GM23338 (cell line): ENCODE data around the gene IDE. TPM values are rescaled to one million over a fixed set of nuclear protein-coding genes. Genes with fewer than 3 reads are reported as not detected.

Experiments
- ATAC-seq: fragments of 200-7000 bp; cut with Tn5 transposase; 3 replicates; pipeline ENCODE4 v1.9.1; 2020
- DNase-seq: peaks from one replicate; pipeline ENCODE4 v3.0.0-alpha.2; 2015; ENCODE audit warnings: low spot score
- H2AFZ ChIP-seq: fragments of 200-600 bp; sonication (generic); 2 replicates; pipeline ENCODE4 v1.8.0; 2016; ENCODE audit warnings: antibody characterized with exemption, mild to moderate bottlenecking, moderate library complexity
- H3F3A ChIP-seq: fragments of 200-600 bp; sonication (generic); replicated peaks from 2 replicates; pipeline ENCODE4 v1.8.0; 2017; ENCODE audit warnings: antibody characterized with exemption, mixed run types, low read depth
- H3K27ac ChIP-seq: fragments of 200-600 bp; sonication (generic); 2 replicates; pipeline ENCODE4 v1.6.1; 2016; ENCODE audit warnings: low read depth
- H3K27me3 ChIP-seq: fragments of 200-600 bp; sonication (generic); 2 replicates; pipeline ENCODE4 v1.8.0; 2016; ENCODE audit warnings: mild to moderate bottlenecking, mixed run types, moderate library complexity; ENCODE audit not compliant: insufficient read depth
- H3K36me3 ChIP-seq: fragments of 200-600 bp; sonication (generic); 2 replicates; pipeline ENCODE4 v1.8.0; 2016; ENCODE audit warnings: mild to moderate bottlenecking; ENCODE audit not compliant: insufficient read depth
- H3K4me1 ChIP-seq: fragments of 200-600 bp; sonication (generic); 2 replicates; pipeline ENCODE4 v1.8.0; 2016; ENCODE audit warnings: mild to moderate bottlenecking, moderate library complexity; ENCODE audit not compliant: insufficient read depth
- H3K4me2 ChIP-seq: fragments of 200-600 bp; sonication (generic); 2 replicates; pipeline ENCODE4 v1.7.1; 2017; ENCODE audit warnings: mixed run types
- H3K4me3 ChIP-seq: fragments of 200-600 bp; sonication (generic); 2 replicates; pipeline ENCODE4 v1.6.1; 2016; ENCODE audit warnings: mixed run types
- H3K79me2 ChIP-seq: fragments of 200-600 bp; sonication (generic); replicated peaks from 2 replicates; pipeline ENCODE4 v1.8.0; 2017; ENCODE audit warnings: mild to moderate bottlenecking; ENCODE audit not compliant: insufficient read depth
- H3K9me2 ChIP-seq: fragments of 200-600 bp; sonication (generic); 2 replicates; pipeline ENCODE4 v1.8.0; 2017; ENCODE audit not compliant: insufficient read depth
- H4K20me1 ChIP-seq: fragments of 200-600 bp; sonication (generic); replicated peaks from 2 replicates; pipeline ENCODE4 v1.8.0; 2017; ENCODE audit warnings: mild to moderate bottlenecking; ENCODE audit not compliant: insufficient read depth
- H3K27ac Mint-ChIP-seq: 2 replicates; pipeline ENCODE4 v1.8.0; 2020; ENCODE audit warnings: inconsistent platforms, mild to moderate bottlenecking, moderate library complexity, mixed read lengths
- H3K27me3 Mint-ChIP-seq: 3 replicates; pipeline ENCODE4 v1.8.0; 2022; ENCODE audit warnings: low read depth, mild to moderate bottlenecking, moderate library complexity, mixed read lengths, inconsistent platforms; ENCODE audit not compliant: insufficient read depth, poor library complexity
- H3K36me3 Mint-ChIP-seq: 3 replicates; pipeline ENCODE4 v1.8.0; 2021; ENCODE audit warnings: low read depth, mild to moderate bottlenecking, inconsistent platforms, moderate library complexity, mixed read lengths
- H3K4me1 Mint-ChIP-seq: 3 replicates; pipeline ENCODE4 v1.8.0; 2020; ENCODE audit warnings: mild to moderate bottlenecking, inconsistent platforms, mixed read lengths
- H3K4me3 Mint-ChIP-seq: 3 replicates; pipeline ENCODE4 v1.8.0; 2021; ENCODE audit warnings: moderate library complexity, mild to moderate bottlenecking, inconsistent platforms, mixed read lengths
- H3K9me3 Mint-ChIP-seq: 3 replicates; pipeline ENCODE4 v1.8.0; 2020; ENCODE audit warnings: moderate library complexity, mild to moderate bottlenecking, inconsistent platforms, mixed read lengths
- EZH2 ChIP-seq: fragments of 200-600 bp; sonication (generic); IDR thresholded peaks from one replicate; pipeline ENCODE4 v1.8.0; 2017; ENCODE audit warnings: antibody characterized with exemption, mild to moderate bottlenecking, low read depth; ENCODE audit not compliant: unreplicated experiment
- EZH2phosphoT487 ChIP-seq: fragments of 200-600 bp; sonication (generic); IDR thresholded peaks from one replicate; pipeline ENCODE4 v1.8.1; 2018; ENCODE audit warnings: antibody characterized with exemption; ENCODE audit not compliant: unreplicated experiment
- JUNB ChIP-seq: IDR thresholded peaks from one replicate; pipeline ENCODE4 v1.6.1; 2016; ENCODE audit warnings: antibody characterized with exemption; ENCODE audit not compliant: unreplicated experiment
- NANOG ChIP-seq: IDR thresholded peaks from 2 replicates; pipeline ENCODE4 v1.6.1; 2016; ENCODE audit warnings: antibody characterized with exemption, borderline replicate concordance
- POLR2AphosphoS5 ChIP-seq: IDR thresholded peaks from 2 replicates; pipeline ENCODE4 v1.6.1; 2016; ENCODE audit warnings: antibody characterized with exemption, low read depth
- STAT1 ChIP-seq: IDR thresholded peaks from one replicate; pipeline ENCODE4 v1.6.1; 2016; ENCODE audit warnings: antibody characterized with exemption; ENCODE audit not compliant: unreplicated experiment
- ZNF114 ChIP-seq: fragments of 250-450 bp; sonication (Bioruptor Pico); IDR thresholded peaks from 2 replicates; pipeline ENCODE4 v1.5.0; 2020; ENCODE audit warnings: mild to moderate bottlenecking, moderate library complexity
- ZNF331 ChIP-seq: fragments of 250-450 bp; sonication (Bioruptor Pico); IDR thresholded peaks from 2 replicates; pipeline ENCODE4 v1.5.0; 2020; ENCODE audit warnings: low read depth, mild to moderate bottlenecking, moderate library complexity
- polyA plus RNA-seq: library from polyadenylated mRNA; unstranded; fragments of >200 nt; fragmentation: Nextera tagmentation; extraction: Ambion mirVana; gene quantifications from 2 replicates; pipeline ENCODE4 v1.2.1, GENCODE V29; 2016
- total RNA-seq: library from RNA; depleted of rRNA; stranded (reverse); fragments of >200 nt; shearing (Covaris generic); gene quantifications from 2 replicates; pipeline ENCODE4 v1.2.3, GENCODE V29; 2014
- TF ChIP-seq, protein P1 (sequence below), 2 experiments: fragments of 200-600 bp in 1 of 2; sonication (generic) in 1 of 2; conservative IDR thresholded peaks; 2 replicates each; pipeline versions ENCODE4 v1.5.1 to v1.6.1; 2016 to 2017; ENCODE audit warnings: antibody characterized with exemption in 2 of 2, low read depth in 2 of 2, mild to moderate bottlenecking in 2 of 2, moderate library complexity in 1 of 2
- TF ChIP-seq, protein P2 (sequence below): IDR thresholded peaks from one replicate; pipeline ENCODE4 v1.6.1; 2018; ENCODE audit warnings: antibody characterized with exemption; ENCODE audit not compliant: unreplicated experiment
- TF ChIP-seq, protein P3 (sequence below): IDR thresholded peaks from 2 replicates; pipeline ENCODE4 v1.6.1; 2016; ENCODE audit warnings: antibody characterized with exemption

The IDE gene
- total and polyA plus RNA-seq, 2 experiments from 2014 or later, result 12.9 to 36.3 TPM

DNA sequence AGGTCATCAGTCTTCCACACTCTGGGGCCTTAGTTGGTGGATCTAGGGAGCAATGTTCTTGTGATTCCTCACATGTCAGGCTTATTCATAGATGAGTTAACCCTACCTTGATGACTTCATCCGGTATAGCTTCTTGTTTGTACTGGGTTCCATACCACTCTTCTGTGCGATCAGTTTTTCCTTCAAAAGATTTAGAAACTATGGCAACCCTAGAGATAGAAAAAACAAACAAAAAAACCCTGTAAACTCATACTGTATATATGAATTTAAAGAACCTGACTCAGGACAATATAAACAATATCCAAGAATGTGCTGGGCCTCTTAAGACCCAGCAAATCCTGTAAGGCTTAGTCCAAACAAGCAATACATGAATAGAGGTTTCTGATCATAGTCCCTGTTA lies 83.5 kb downstream of the IDE start:
- H3K27me3 ChIP-seq, result no peaks in the 10 kb centered on the region
- H2AFZ ChIP-seq, result no peak overlapping the region
- no peak overlapping the region for H3K4me3 ChIP-seq
- Mint-ChIP-seq H3K36me3 (peaks cover 58% of the 10 kb centered on the region), H3K9me3 (no peaks in the 10 kb centered on the region), H3K27me3 (peaks cover 7% of the 10 kb centered on the region), H3K27ac (no peak overlapping the region), H3K4me1 (no peaks in the 10 kb centered on the region), H3K4me3 (no peak overlapping the region)
- no peaks in the 10 kb centered on the region for H3K9me2 ChIP-seq
- no peak for ATAC-seq
- no peak overlapping the region for H3K27ac ChIP-seq
- peaks cover 9% of the 10 kb centered on the region; the same call in 1 of the 2 replicates for H3K36me3 ChIP-seq
- H3F3A ChIP-seq, result no peaks in the 10 kb centered on the region
- TF ChIP-seq ZNF114 (CRISPR knock-in tag) (no peak), EZH2 (no peak), NANOG (no peak), EZH2phosphoT487 (no peak), JUNB (no peak), ZNF331 (no peak), POLR2AphosphoS5 (no peak)
- TF ChIP-seq, protein P1, sequence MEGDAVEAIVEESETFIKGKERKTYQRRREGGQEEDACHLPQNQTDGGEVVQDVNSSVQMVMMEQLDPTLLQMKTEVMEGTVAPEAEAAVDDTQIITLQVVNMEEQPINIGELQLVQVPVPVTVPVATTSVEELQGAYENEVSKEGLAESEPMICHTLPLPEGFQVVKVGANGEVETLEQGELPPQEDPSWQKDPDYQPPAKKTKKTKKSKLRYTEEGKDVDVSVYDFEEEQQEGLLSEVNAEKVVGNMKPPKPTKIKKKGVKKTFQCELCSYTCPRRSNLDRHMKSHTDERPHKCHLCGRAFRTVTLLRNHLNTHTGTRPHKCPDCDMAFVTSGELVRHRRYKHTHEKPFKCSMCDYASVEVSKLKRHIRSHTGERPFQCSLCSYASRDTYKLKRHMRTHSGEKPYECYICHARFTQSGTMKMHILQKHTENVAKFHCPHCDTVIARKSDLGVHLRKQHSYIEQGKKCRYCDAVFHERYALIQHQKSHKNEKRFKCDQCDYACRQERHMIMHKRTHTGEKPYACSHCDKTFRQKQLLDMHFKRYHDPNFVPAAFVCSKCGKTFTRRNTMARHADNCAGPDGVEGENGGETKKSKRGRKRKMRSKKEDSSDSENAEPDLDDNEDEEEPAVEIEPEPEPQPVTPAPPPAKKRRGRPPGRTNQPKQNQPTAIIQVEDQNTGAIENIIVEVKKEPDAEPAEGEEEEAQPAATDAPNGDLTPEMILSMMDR (conservative IDR thresholded peaks at IDR 0.05; ENCODE audit: low read depth in 2 of 2), result no peak
- TF ChIP-seq, protein P2, sequence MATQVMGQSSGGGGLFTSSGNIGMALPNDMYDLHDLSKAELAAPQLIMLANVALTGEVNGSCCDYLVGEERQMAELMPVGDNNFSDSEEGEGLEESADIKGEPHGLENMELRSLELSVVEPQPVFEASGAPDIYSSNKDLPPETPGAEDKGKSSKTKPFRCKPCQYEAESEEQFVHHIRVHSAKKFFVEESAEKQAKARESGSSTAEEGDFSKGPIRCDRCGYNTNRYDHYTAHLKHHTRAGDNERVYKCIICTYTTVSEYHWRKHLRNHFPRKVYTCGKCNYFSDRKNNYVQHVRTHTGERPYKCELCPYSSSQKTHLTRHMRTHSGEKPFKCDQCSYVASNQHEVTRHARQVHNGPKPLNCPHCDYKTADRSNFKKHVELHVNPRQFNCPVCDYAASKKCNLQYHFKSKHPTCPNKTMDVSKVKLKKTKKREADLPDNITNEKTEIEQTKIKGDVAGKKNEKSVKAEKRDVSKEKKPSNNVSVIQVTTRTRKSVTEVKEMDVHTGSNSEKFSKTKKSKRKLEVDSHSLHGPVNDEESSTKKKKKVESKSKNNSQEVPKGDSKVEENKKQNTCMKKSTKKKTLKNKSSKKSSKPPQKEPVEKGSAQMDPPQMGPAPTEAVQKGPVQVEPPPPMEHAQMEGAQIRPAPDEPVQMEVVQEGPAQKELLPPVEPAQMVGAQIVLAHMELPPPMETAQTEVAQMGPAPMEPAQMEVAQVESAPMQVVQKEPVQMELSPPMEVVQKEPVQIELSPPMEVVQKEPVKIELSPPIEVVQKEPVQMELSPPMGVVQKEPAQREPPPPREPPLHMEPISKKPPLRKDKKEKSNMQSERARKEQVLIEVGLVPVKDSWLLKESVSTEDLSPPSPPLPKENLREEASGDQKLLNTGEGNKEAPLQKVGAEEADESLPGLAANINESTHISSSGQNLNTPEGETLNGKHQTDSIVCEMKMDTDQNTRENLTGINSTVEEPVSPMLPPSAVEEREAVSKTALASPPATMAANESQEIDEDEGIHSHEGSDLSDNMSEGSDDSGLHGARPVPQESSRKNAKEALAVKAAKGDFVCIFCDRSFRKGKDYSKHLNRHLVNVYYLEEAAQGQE, result no peak
- TF ChIP-seq, protein P3, sequence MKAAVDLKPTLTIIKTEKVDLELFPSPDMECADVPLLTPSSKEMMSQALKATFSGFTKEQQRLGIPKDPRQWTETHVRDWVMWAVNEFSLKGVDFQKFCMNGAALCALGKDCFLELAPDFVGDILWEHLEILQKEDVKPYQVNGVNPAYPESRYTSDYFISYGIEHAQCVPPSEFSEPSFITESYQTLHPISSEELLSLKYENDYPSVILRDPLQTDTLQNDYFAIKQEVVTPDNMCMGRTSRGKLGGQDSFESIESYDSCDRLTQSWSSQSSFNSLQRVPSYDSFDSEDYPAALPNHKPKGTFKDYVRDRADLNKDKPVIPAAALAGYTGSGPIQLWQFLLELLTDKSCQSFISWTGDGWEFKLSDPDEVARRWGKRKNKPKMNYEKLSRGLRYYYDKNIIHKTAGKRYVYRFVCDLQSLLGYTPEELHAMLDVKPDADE, result no peak
- no peak overlapping the region for H3K4me2 ChIP-seq
- no peak for DNase-seq
- no peaks in the 10 kb centered on the region for H3K79me2 ChIP-seq
- no peaks in the 10 kb centered on the region for H4K20me1 ChIP-seq
- no peaks in the 10 kb centered on the region for H3K4me1 ChIP-seq

DNA sequence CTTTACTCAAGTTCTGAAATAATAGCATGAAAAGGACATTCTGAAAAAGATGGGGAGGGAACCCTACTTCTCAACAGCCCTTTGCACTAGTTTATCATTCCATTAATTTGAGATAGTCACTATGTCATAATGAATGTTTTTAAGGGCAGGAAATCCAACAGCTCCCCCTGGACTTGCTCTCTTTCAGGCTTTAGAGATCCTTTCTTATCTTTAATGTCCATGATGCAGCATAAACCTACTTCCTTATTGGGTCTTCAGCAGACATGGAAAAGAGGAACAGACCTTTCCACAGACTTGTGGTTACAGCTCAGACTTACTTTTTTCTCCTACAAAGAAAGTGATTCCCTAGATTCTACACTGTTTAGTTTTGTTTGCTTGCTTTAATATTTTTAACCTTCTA lies 87.3 kb downstream of the IDE start:
- no peak for DNase-seq
- ATAC-seq, result no peak
- TF ChIP-seq STAT1 (no peak), EZH2 (no peak)
- TF ChIP-seq, protein P1 (conservative IDR thresholded peaks at IDR 0.05; ENCODE audit: low read depth in 2 of 2), result no peak

More for the DNA sequence above, 87.3 kb downstream of the IDE start:
- no peaks in the 10 kb centered on the region; the same call in 1 of the 2 replicates for H4K20me1 ChIP-seq
- no peak overlapping the region for H3K4me2 ChIP-seq
- no peak overlapping the region for H3K27ac ChIP-seq
- no peaks in the 10 kb centered on the region for H3K9me2 ChIP-seq
- peaks cover 4% of the 10 kb centered on the region for H3K27me3 Mint-ChIP-seq
- no peaks in the 10 kb centered on the region for H3K9me3 Mint-ChIP-seq
- no peak overlapping the region for H3K27ac Mint-ChIP-seq
- H2AFZ ChIP-seq, result no peak overlapping the region
- H3K36me3 ChIP-seq, result peaks cover 13% of the 10 kb centered on the region
- H3F3A ChIP-seq, result no peaks in the 10 kb centered on the region
- no peaks in the 10 kb centered on the region for H3K79me2 ChIP-seq
- H3K4me1 Mint-ChIP-seq, result no peaks in the 10 kb centered on the region
- no peaks in the 10 kb centered on the region for H3K4me1 ChIP-seq
- H3K4me3 Mint-ChIP-seq, result no peak overlapping the region
- H3K27me3 ChIP-seq, result no peaks in the 10 kb centered on the region
- no peak overlapping the region for H3K4me3 ChIP-seq
- H3K36me3 Mint-ChIP-seq, result peaks cover 61% of the 10 kb centered on the region
